Measurements from ENCODE around the gene IL15. TPM values are rescaled to one million over a fixed set of nuclear protein-coding genes. Genes with fewer than 3 reads are reported as not detected.

The IL15 gene
- total and polyA plus RNA-seq, 2 of the 4 experiments (the other 2 are of a cell fraction), result 5.0 to 5.2 TPM

DNA sequence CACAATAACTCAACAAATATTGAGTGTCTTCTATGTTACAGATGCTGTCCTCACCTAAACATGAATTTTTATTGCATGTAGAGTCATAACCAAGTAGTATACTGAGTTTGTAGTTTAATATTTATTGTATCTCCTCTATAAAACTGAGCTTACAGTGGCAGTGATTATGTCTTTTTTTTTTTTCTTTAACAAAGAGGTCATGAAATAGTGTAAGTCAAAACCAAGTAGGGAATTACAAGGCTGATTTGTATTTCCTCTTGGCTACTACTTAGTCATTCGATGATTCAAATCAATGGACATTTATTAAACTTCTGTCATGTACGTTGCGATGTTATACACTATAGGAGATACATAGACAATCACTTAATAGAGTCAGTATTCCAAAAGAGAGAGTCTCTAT is 48.4 kb downstream of the IL15 start:
- WGBS, 2 experiments (ENCODE audit: extremely low coverage in 2 of 2, insufficient read length in 1 of 2), result no CpG with 5 or more reads among the region's 3 CpGs
- no TSS peak for BruUV-seq (replicated peaks)

More for the DNA sequence above, 48.4 kb downstream of the IL15 start:
- Histone ChIP-seq H3K18ac (ENCODE audit: low read depth, low read length) (no peak overlapping the region), H3K14ac (replicated peaks; ENCODE audit: low read depth, low read length) (no peak overlapping the region), H3K9me1 (ENCODE audit: insufficient read depth, low read length) (0 out of 2 replicates have a peak, but pooled peaks cover 6% of the 10 kb centered on the region), H3K56ac (ENCODE audit: extremely low read depth, insufficient read depth, low read length) (no peak overlapping the region), H2AK5ac (ENCODE audit: low read depth, low read length) (no peak overlapping the region), H3K4me1 (ENCODE audit: control insufficient read depth, insufficient read depth, low read length) (no peaks in the 10 kb centered on the region), H3K79me1 (ENCODE audit: low read depth in 1 of 2, low read length in 2 of 2) (peaks cover 0 to 3% of the 10 kb centered on the region in 2 experiments; a peak in 1 of 4 replicates), H3K9ac (ENCODE audit: low read depth, low read length) (no peak overlapping the region), H3K4me3 (ENCODE audit: insufficient read depth, low read depth, low read length) (no peak overlapping the region), H4K91ac (ENCODE audit: insufficient read depth, low read depth, low read length) (no peak overlapping the region), H3K9me3 (ENCODE audit: control insufficient read depth, insufficient read depth, low read length) (no peaks in the 10 kb centered on the region), H3K36me3 (ENCODE audit: control insufficient read depth, insufficient read depth, low read length) (no peaks in the 10 kb centered on the region), H4K5ac (ENCODE audit: low read depth, low read length) (no peak overlapping the region), H3K27ac (ENCODE audit: insufficient read depth, low read length) (no peak overlapping the region), H3K4ac (ENCODE audit: low read depth, low read length) (no peak overlapping the region), H2AK9ac (replicated peaks; ENCODE audit: low read depth, low read length, poor library complexity) (no peak overlapping the region), H2BK120ac (ENCODE audit: low read depth, low read length) (no peak overlapping the region), H3K4me2 (ENCODE audit: low read depth, low read length) (no peak overlapping the region), H2BK5ac (ENCODE audit: low read depth, low read length, poor library complexity, severe bottlenecking) (peak overlapping the region; percentile 21), H2AFZ (replicated peaks; ENCODE audit: low read length, poor library complexity) (no peak overlapping the region), H3K23ac (ENCODE audit: low read depth, low read length) (no peak overlapping the region), H4K8ac (ENCODE audit: low read depth in 2 of 2, low read length in 2 of 2) (no peak overlapping the region), H2BK20ac (ENCODE audit: low read depth, low read length) (no peak overlapping the region), H4K20me1 (ENCODE audit: insufficient read depth, low read length) (no peaks in the 10 kb centered on the region), H2BK15ac (ENCODE audit: low read depth, low read length) (no peak overlapping the region), H3K27me3 (ENCODE audit: control insufficient read depth, insufficient read depth, low read length) (no peaks in the 10 kb centered on the region)
- dilution Hi-C loops (cut with HindIII; ENCODE audit: low sequenced_read_pairs, unreplicated experiment) (no loop called here), in situ Hi-C loops (cut with MboI; ENCODE audit: low sequenced_read_pairs) (no loop called here), intact Hi-C loops (cut with micrococcal nuclease) (no loop called here)
- POLR2A ChIA-PET (ENCODE audit: unreplicated experiment), result no interaction called here
- CTCF ChIA-PET, result interaction anchor here (0.6 to 1.2 kb wide), 2 partner anchors 9 to 300 kb away, joined by 3 to 5 read pairs; no protein-coding TSS in a partner anchor
- peak; percentile 48 for ATAC-seq (ENCODE audit: low read depth)
- DNase-seq, result peak; percentile 73
- TF ChIP-seq, protein P1, sequence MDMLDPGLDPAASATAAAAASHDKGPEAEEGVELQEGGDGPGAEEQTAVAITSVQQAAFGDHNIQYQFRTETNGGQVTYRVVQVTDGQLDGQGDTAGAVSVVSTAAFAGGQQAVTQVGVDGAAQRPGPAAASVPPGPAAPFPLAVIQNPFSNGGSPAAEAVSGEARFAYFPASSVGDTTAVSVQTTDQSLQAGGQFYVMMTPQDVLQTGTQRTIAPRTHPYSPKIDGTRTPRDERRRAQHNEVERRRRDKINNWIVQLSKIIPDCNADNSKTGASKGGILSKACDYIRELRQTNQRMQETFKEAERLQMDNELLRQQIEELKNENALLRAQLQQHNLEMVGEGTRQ (IDR thresholded peaks at IDR 0.05; ENCODE audit: low read depth, low read length), result no peak

Measured in IMR-90 (cell line).